Loucy (cell line): Measurements from ENCODE around the gene GCLC.

Experiments used
- H2AFZ ChIP-seq: fragments of 200-600 bp; sonication (generic); 2 replicates; pipeline ENCODE4 v1.6.0; 2016; ENCODE audit warnings: antibody characterized with exemption, mild to moderate bottlenecking, low read length, moderate library complexity
- H3F3A ChIP-seq: fragments of 200-600 bp; 2 replicates; pipeline ENCODE4 v1.6.0; 2016; ENCODE audit warnings: antibody characterized with exemption, low read depth, mild to moderate bottlenecking
- H3K27me3 ChIP-seq: fragments of 200-600 bp; sonication (generic); 2 replicates; pipeline ENCODE4 v1.6.1; 2014; ENCODE audit warnings: low read length, mild to moderate bottlenecking; ENCODE audit not compliant: insufficient read depth, poor library complexity, severe bottlenecking
- H3K36me3 ChIP-seq: fragments of 200-600 bp; sonication (generic); 2 replicates; pipeline ENCODE4 v1.6.1; 2016; ENCODE audit warnings: low read length; ENCODE audit not compliant: insufficient read depth
- H3K4me1 ChIP-seq: fragments of 200-600 bp; sonication (generic); 2 replicates; pipeline ENCODE4 v1.5.1; 2014; ENCODE audit warnings: low read length, mild to moderate bottlenecking; ENCODE audit not compliant: insufficient read depth, poor library complexity, severe bottlenecking
- H3K4me2 ChIP-seq: fragments of 200-600 bp; sonication (generic); 2 replicates; pipeline ENCODE4 v1.6.0; 2014; ENCODE audit warnings: antibody characterized with exemption, low read length, low read depth, mild to moderate bottlenecking; ENCODE audit not compliant: poor library complexity, severe bottlenecking
- H3K4me3 ChIP-seq: fragments of 200-600 bp; sonication (generic); 2 replicates; pipeline ENCODE4 v1.5.1; 2014; ENCODE audit warnings: low read length, mild to moderate bottlenecking, mixed read lengths; ENCODE audit not compliant: poor library complexity, severe bottlenecking
- H3K79me2 ChIP-seq: fragments of 200-600 bp; sonication (generic); 2 replicates; pipeline ENCODE4 v1.6.1; 2014; ENCODE audit warnings: low read length; ENCODE audit not compliant: insufficient read depth
- H3K9ac ChIP-seq: fragments of 200-600 bp; sonication (generic); 2 replicates; pipeline ENCODE4 v1.6.0; 2014; ENCODE audit warnings: mild to moderate bottlenecking, low read depth, low read length, moderate library complexity; ENCODE audit not compliant: poor library complexity, severe bottlenecking
- H3K9me2 ChIP-seq: fragments of 200-600 bp; sonication (generic); replicated peaks from 2 replicates; pipeline ENCODE4 v1.6.1; 2016; ENCODE audit warnings: low read depth, low read length, mixed read lengths
- H3K9me3 ChIP-seq: fragments of 200-600 bp; sonication (generic); 2 replicates; pipeline ENCODE4 v1.6.1; 2014; ENCODE audit warnings: mild to moderate bottlenecking, antibody characterized with exemption, low read length, low read depth; ENCODE audit not compliant: insufficient read depth
- H4K20me1 ChIP-seq: fragments of 200-600 bp; sonication (generic); 2 replicates; pipeline ENCODE4 v1.6.0; 2014; ENCODE audit warnings: antibody characterized with exemption, low read length, mild to moderate bottlenecking; ENCODE audit not compliant: insufficient read depth, poor library complexity, severe bottlenecking
- EZH2phosphoT487 ChIP-seq: fragments of 200-600 bp; IDR thresholded peaks from 2 replicates; pipeline ENCODE4 v1.6.1; 2018; ENCODE audit warnings: antibody characterized with exemption, mild to moderate bottlenecking, moderate library complexity, borderline replicate concordance
- TF ChIP-seq, protein P1 (sequence below): fragments of 200-600 bp; sonication (generic); conservative IDR thresholded peaks from 2 replicates; pipeline ENCODE4 v1.5.1; 2014; ENCODE audit warnings: mild to moderate bottlenecking, antibody characterized with exemption, low read length

The GCLC gene

GRCh38 chr6:53544217-53544469 lies 758 bp downstream of the GCLC start:
- H3K27me3 ChIP-seq = no peaks in the 10 kb centered on the region
- TF ChIP-seq EZH2phosphoT487 = no peak
- TF ChIP-seq, protein P1, sequence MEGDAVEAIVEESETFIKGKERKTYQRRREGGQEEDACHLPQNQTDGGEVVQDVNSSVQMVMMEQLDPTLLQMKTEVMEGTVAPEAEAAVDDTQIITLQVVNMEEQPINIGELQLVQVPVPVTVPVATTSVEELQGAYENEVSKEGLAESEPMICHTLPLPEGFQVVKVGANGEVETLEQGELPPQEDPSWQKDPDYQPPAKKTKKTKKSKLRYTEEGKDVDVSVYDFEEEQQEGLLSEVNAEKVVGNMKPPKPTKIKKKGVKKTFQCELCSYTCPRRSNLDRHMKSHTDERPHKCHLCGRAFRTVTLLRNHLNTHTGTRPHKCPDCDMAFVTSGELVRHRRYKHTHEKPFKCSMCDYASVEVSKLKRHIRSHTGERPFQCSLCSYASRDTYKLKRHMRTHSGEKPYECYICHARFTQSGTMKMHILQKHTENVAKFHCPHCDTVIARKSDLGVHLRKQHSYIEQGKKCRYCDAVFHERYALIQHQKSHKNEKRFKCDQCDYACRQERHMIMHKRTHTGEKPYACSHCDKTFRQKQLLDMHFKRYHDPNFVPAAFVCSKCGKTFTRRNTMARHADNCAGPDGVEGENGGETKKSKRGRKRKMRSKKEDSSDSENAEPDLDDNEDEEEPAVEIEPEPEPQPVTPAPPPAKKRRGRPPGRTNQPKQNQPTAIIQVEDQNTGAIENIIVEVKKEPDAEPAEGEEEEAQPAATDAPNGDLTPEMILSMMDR = no peak
- peak overlapping the region; percentile 76 for H3K9ac ChIP-seq
- H3K36me3 ChIP-seq = no peaks in the 10 kb centered on the region
- peak overlapping the region; percentile 72 for H3K4me2 ChIP-seq
- no peaks in the 10 kb centered on the region for H3K9me3 ChIP-seq
- peaks cover 44% of the 10 kb centered on the region for H4K20me1 ChIP-seq
- H3K4me3 ChIP-seq = peak overlapping the region; percentile 83
- H2AFZ ChIP-seq = 0 out of 2 replicates have a peak overlapping the region, but pooled peaks have one; percentile 53
- peaks cover 59% of the 10 kb centered on the region for H3K4me1 ChIP-seq
- no peaks in the 10 kb centered on the region for H3K9me2 ChIP-seq
- peaks cover 52% of the 10 kb centered on the region for H3K79me2 ChIP-seq
- H3F3A ChIP-seq = no peaks in the 10 kb centered on the region

GRCh38 chr6:53543359-53544216 lies 1.3 kb downstream of the GCLC start:
- H3K4me1 ChIP-seq = peaks cover 65% of the 10 kb centered on the region
- TF ChIP-seq, protein P1 = no peak
- TF ChIP-seq EZH2phosphoT487 = no peak
- peak overlapping the region; percentile 72 for H3K4me2 ChIP-seq
- H3K27me3 ChIP-seq = no peaks in the 10 kb centered on the region
- H3K9me2 ChIP-seq = no peaks in the 10 kb centered on the region
- peak overlapping the region; percentile 83 for H3K4me3 ChIP-seq
- H3K36me3 ChIP-seq = no peaks in the 10 kb centered on the region
- 0 out of 2 replicates have a peak overlapping the region, but pooled peaks have one; percentile 53 for H2AFZ ChIP-seq
- H3K9ac ChIP-seq = peak overlapping the region; percentile 76
- H3K79me2 ChIP-seq = peaks cover 58% of the 10 kb centered on the region
- no peaks in the 10 kb centered on the region for H3F3A ChIP-seq
- peaks cover 49% of the 10 kb centered on the region for H4K20me1 ChIP-seq
- H3K9me3 ChIP-seq = no peaks in the 10 kb centered on the region

DNA sequence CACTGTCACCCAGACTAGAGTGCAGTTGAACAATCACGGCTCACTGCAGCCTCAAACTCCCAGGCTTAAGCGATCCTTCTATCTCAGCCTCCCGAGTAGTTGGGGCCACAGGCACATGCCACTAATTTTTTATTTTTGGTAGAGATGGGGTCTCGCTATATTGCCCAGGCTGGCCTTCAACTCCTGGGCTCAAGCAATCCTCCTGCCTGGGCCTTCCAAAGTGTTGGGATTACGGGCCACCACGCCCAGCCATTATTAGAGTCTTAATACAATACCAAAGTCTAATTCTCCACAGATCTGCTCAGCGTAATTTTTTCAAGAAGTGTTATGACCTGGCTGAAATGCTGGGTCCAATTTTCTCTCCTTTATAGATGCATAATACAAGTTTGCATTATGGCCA lies 3.0 kb downstream of the GCLC start:
- peak overlapping the region; percentile 83 for H3K4me3 ChIP-seq
- H3K4me1 ChIP-seq = peaks cover 61% of the 10 kb centered on the region
- H3K9me3 ChIP-seq = no peaks in the 10 kb centered on the region
- peak overlapping the region; percentile 76 for H3K9ac ChIP-seq
- no peaks in the 10 kb centered on the region for H3K9me2 ChIP-seq
- peaks cover 65% of the 10 kb centered on the region for H4K20me1 ChIP-seq
- H3K27me3 ChIP-seq = no peaks in the 10 kb centered on the region
- H2AFZ ChIP-seq = no peak overlapping the region
- H3K36me3 ChIP-seq = no peaks in the 10 kb centered on the region
- H3F3A ChIP-seq = no peaks in the 10 kb centered on the region
- H3K79me2 ChIP-seq = peaks cover 73% of the 10 kb centered on the region
- H3K4me2 ChIP-seq = peak overlapping the region; percentile 72
- TF ChIP-seq, protein P1 = no peak
